NCI-H345 treated with DMSO at 0.1 percent for 48 hours (cell line): ENCODE measurements around the gene SOWAHC.
"Not testable (repeated sequence)": the region's sequence is repeated elsewhere in the genome, so short reads cannot be mapped to it uniquely, and the experiment has no call there.

Experiments used
- DNase-seq: peaks from one replicate; lab custom pipeline; 2025; ENCODE audit not compliant: unreplicated experiment; lab: John Stamatoyannopoulos, UW

Gene SOWAHC

DNA sequence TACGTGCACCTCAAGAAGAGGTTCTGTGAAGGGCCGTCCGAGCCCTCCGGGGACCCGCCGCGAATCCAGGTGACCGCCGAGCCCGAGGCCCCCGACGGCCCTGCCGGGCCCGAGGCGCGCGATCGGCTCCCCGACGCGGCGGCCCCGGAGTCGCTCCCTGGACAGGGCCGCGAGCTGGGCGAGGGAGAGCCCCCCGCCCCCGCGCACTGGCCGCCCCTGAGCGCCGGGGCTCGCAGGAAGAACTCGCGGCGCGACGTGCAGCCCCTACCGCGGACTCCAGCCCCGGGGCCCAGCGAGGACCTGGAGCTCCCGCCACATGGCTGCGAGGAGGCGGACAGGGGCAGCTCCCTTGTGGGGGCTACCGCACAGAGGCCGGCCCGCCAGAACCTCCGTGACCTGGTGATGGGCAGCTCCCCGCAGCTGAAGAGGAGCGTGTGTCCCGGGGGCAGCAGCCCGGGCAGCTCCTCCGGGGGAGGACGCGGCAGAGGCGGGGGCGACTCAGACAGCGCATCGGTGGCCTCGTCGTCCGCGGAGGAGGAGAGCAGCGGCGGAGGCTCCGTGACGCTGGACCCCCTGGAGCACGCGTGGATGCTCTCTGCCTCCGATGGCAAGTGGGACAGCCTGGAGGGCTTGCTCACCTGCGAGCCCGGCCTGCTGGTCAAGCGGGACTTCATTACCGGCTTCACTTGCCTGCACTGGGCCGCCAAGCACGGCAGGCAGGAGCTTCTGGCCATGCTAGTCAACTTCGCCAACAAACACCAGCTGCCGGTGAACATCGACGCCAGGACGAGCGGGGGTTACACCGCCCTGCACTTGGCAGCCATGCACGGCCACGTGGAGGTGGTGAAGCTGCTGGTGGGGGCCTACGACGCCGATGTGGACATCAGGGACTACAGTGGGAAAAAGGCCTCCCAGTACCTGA lies 812 bp downstream of the SOWAHC start:
- DNase-seq, result no peak

DNA sequence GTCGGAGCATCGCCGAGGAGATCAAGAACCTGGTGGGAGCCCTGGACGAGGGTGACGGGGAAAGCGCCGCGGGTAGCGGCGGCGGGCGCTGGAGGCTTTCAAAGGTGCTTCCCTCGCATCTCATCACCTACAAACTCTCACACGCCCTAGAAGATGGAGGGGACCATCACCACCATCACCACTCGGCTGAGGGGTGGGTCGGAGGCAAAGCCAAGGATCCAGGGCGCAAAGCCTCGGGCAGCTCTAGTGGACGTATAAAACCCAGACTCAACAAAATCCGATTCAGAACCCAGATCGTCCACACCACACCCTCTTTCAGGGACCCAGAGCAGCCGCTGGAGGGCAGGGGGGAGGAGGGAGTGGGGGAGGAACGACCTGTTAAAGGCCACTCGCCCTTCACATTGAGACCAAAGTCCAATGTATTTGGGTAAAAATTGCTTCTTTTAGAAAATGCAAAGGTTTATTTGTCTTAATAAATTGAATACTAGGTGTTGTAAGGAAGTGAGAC lies 1.5 kb downstream of the SOWAHC start:
- DNase-seq, result no peak

DNA sequence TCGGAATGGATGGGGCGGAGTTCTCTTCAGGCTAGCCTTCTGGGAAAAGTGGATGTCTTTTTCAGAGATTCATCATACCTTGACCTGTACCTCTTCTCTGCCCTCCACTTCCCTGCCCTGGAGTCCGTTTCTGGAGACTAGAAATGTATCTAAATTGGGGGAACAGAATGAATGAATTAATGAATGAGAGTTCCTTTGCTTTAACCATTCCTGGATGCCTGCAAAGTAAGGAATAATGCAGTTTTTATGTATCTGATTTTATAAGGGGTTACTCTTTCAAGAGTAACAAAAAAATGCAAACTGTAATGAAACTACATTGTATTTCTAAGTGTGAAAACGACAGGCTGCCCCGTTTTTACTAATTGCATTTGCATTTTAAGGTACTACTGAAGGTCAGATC lies 2.0 kb downstream of the SOWAHC start:
- no peak for DNase-seq

DNA sequence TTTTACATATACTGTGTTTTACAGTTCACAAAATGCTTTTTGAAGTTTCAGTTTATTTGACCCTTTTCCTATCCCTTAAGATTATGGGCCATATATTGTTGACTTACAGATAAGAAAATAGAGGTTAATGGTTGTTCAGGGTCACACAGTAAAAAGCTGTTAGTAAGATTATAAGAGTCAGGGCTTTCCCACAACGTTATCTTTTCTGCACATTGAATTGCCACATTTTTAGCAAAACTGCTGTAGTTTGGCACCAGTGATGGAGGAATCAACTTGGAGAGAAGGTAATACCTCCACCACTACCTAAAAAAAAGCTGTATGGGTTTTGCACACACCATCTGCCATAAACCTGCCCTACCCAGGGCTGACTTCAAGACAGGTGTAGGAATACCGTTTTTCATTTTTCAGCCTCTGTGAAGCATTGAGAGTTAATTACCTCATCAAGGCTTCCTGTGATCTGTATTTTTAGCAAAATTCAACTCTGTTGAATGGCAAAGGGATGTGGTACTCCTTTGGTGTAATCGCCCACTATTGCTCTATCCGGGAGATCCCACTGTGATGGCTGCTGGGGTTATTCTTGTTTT lies 5.0 kb downstream of the SOWAHC start:
- no peak for DNase-seq

DNA sequence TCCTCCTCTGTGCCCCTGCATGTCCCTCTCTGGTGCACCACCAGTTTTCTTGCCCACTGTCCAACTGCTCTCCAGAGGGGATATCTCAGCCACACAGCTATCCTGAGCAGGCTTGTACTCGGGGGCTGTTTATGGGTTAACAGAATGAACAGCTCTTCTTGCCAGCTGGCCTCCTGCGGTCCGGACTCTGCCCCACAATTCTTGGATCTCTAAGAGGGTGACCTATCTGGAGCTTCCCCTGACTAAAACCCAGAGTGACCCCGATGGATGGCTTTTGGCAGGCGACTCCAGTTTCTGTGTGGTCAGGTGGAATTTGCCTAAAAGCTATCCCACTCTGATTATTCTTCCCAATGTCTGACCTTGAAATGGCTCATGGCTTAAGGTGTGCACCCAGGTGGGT lies 9.1 kb downstream of the SOWAHC start:
- DNase-seq, result no peak

DNA sequence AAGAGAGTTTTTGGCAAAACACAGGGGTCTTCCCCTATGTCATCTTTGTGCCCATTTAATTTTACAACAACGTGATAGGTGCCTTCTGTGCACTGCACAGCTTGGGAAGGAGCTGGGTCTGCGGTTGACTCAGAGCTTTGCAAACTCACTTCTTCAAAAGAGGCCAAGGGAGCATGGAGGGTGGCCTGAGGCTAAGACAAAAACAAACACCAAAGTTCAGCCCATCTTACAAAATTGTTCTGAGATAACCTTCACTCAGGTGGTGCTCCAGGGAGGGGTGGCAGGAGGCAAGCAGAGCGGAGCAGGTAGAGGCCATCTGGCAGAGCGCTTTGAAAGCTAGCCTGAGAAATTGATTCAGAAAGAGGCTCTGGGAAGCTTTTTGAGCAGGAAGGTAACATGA lies 9.8 kb downstream of the SOWAHC start:
- no peak for DNase-seq

DNA sequence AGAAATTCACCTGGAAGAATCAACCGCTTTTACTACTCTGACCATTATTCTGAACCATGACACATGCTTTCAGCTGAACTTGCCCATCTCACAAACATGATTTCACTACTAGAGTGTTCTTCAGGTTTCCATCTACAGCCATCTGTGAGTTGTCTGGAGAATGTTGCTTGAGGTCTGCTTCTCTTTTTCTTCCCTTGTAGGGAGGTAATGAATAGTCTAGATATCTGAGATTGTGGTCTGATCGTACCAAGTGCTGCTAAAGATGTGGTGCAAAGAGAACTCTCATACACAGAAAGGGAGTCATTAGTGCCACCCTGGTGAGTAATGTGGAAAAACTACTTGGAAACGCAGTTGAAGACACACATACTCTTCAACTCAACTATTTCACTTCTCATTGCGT lies 10.2 kb downstream of the SOWAHC start:
- DNase-seq, result no peak

DNA sequence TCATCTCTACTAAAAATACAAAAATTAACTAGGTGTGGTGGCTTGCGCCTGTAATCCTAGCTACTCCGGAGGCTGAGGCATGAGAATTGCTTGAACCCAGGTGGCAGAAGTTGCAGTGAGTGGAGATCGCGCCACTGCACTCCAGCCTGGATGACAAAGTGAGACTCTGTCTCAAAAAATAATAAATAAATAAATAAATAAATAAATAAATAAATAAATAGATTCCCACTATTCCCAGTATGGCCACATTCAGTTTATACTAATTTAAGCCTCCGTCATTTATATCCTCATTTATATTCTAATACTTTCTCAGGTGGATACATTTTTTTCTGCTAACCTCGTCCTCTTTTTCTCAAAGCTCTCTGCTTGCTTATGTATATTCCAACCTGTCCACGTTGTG lies 14.2 kb downstream of the SOWAHC start:
- DNase-seq, result not testable (repeated sequence)

DNA sequence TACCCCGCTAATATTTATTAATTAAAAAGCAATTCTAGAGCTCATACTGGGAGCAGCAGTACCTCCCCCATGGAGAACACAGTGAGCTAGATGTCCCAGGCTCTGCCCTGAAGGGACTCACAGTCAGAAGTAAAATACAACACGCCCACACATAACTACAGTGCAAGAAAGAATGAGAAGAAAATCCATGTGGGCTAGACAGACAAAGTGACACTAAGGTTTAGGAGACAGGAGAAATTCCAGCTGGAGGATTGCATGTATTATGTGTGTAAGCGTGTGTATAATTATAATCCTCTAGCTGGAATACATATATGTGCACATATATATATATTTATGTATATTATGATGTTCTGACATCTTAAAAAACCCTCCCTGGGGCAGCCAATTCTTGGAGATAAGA lies 15.7 kb downstream of the SOWAHC start:
- no peak for DNase-seq

DNA sequence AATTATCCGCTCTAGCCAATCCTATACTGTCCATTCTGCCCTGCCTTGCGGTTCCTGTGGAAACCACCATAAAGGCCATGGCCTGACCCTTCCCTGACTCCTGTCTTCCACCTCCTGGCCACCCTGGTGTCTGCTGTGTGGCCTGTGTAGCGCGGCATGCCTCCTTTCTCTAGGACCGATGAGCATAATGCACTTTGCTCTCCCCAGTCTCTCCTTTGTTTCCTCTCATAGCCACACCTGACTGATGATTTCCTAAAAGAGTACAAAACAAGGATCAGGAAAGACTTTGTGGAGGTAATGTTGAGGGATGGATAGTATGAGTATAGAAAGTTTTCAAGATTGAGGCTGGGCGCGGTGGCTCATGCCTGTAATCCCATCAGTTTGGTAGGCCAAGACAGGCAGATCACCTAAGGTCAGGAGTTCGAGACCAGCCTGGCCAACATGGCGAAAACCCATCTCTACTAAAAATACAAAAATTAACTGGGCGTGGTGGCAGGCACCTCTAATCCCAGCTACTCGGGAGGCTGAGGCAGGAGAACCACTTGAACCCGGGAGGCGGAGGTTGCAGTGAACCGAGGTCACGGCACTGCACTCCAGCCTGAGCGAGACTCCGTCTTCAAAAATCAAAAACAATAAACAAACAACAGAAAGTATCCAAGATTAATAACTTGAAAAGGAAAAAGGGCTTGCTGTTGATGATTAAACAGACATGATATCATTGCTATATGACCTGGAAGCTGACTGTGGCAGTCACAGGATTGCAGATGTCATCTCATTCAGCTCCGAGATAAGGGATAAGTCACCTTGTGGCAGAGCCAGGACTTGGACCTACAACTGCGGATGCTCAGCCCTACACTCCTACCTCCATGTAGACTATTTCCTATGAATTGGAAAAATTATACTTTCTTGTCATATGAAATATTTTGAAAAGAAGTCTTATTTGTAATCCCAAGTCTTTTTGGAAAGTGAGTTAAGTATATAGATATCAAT lies 16.6 kb downstream of the SOWAHC start:
- DNase-seq, result no peak

DNA sequence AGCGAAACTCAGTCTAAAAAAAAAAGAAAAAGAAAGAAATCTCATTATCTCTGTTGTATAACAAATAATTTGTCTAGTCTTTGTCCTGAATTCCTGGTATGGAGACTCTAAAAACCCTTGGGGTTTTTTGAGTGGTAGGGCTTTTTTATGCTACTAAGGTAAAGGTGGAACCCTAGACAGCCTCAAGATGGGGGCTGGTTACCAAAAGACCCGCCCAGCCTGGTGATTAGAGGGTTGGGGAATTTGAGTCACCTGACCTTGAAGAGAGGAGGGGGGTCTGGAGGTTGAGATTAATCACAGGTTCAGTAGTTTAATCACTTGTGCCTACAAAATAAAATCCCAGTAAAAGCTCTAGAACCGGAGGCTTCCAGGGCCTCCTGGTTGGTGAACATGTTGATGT lies 17.6 kb downstream of the SOWAHC start:
- DNase-seq, result no peak

DNA sequence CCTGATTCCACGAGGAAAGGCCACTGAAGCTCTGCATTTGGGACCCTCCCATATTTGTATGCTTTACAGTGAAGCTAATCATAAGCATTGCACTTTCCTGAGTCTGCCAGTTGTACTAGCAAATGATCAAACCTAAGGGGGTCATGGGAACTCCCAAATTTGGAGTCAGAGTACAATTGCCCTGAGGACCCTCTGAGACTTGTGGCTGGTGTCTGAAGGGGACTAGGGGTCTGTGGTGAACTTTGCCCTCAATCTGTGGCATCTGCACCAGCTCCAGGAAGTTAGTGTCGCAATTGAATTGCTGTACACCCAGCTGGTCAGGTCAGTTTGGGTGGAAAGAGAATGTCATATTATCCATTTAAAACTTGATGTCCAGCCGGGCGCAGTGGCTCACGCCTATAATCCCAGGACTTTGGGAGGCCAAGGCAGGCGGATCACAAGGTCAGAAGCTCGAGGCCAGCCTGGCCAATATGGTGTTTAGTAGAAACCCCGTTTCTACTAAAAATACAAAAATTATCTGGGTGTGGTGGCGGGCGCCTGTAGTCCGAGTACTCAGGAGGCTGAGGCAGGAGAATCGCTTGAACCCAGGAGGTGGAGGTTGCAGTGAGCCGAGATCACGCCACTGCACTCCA lies 18.1 kb downstream of the SOWAHC start:
- DNase-seq, result no peak

DNA sequence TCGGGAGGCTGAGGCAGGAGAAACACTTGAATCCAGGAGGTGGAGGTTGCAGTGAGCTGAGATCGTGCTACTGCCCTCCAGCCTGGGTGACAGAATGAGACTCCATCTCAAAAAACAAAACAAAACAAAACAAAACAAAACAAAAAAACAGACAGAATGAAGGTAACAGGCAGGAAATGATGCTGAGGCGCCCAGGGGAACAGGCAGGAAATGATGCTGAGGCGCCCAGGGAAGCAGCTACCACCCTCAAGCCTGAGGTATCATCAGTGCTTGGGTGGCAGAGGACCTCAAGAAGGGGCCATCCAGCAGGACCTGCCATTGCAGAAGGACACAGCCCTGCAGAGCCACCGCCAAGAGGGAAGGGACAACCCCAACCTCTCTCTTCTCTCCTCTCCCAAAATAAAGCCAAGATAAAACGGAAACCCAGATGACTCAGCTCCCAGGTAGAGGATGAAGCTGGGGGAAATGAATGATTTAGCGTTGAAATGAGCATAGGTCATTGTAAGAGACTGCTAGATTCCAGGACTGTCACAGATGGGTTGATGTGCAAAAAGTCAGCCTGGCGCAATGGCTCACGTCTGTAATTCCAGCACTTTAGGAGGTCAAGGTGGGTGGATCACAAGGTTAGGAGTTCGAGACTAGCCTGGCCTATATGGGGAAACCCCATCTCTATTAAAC lies 19.3 kb downstream of the SOWAHC start:
- no peak for DNase-seq

DNA sequence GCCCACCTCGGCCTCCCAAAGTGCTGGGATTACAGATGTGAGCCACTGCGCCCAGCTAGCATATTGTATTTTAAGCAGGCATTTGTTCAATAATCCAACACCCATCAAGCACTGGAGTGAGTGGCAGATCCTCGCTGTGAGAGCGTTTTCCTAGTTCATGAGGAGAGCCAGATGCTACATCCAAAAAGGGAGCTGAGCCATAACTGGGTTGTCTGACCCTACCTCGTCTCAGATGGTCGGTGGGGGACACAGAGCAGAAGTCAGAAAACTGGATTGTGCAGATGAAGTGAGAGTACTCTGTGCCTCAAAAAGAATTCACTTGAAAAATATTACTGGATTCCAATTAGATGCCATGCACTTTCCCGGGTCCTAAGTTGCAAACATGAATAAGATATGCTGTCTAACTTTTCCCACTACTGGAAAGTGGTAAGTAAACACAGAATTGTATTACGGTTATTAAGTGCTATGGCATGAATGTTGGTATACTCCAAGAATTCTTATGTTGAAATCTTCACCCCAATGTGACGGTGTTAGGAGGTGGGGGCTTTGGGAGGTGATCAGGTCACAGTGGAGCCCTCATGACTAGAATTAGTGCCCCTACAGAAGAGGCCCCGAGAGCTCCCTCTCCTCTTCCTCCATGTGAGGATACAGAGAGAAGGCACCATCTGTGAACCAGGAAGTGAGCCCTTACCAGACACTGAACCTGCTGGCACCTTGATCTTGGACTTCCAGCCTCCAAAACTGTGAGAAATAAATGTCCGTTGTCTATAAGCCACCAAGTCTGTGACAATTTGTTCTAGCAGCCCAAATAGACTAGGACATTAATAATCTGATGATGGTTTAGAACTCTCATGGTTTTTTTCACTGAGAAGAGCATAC lies 21.5 kb downstream of the SOWAHC start:
- DNase-seq, result no peak

DNA sequence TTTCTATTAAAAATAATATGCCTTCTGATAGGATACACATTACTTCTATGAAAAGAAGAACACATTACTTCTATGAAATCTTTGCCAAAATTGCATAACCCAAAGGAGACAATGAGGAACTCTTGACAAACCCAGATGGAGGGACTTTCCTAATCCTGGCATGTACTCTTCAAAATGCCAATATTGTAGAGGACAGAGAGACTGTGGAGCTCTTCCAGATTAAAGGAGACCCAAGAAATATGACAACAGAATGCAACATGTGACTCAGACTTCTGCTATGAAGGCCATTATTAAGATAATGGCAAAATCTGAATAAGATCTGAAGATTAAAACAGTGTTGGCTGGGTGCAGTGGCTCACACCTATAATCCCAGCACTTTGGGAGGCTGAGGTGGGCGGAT lies 22.2 kb downstream of the SOWAHC start:
- no peak for DNase-seq

DNA sequence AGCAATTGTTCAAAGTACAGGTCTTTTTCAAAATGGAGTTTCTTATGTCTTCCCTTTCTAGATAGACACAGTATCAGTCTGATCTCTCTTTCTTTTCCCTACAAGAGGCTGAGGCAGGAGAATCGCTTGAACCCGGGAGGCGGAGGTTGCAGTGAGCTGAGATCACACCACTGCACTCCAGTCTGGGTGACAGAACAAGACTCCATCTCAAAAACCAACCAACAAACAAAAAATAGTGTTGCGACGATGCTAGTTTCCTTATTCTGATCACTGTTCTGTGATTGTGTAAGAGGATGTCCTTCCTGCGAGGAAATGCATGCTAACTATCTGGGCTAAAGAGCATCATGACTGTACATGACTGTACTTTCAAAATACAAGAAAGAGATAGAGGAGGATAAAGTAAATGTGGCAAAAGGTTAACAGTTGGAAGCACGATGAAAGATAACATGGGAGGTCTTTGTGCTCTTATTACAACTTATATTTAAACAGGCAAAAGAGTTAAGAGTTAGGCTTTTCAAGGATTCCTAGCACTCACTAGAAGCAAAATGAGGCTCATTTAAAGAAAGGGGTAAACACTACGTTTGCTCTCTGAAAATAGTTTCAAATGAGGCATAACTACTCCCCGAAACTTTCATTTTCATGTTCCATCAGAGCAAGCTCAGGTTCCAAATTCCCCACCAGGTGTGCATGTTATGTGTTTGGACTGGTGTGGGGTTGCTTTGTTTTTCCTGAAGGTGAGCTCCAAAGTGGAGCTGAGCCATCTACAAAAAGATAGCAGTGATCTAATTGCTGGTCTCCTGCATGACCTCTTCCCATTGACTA lies 23.8 kb downstream of the SOWAHC start:
- peak; percentile 64 for DNase-seq

DNA sequence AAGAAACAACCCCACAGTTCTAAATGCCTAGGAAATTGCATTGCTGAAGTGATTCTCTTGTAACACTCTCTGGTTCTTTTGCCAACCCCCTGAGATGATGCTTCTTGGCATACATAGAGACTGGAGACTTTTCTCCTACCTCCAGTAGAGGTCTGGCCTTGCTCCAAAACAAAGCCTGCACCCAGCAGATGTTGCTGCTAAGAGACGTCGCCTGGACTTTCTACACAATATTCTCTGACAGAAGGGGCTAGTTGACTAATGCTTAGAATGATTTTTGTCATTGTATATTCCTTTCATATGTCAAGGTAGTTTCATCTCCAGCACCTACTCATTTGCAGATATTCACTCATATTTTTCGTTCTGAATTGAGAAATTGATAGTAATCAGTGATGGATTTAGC lies 24.6 kb downstream of the SOWAHC start:
- peak; percentile 43 for DNase-seq

DNA sequence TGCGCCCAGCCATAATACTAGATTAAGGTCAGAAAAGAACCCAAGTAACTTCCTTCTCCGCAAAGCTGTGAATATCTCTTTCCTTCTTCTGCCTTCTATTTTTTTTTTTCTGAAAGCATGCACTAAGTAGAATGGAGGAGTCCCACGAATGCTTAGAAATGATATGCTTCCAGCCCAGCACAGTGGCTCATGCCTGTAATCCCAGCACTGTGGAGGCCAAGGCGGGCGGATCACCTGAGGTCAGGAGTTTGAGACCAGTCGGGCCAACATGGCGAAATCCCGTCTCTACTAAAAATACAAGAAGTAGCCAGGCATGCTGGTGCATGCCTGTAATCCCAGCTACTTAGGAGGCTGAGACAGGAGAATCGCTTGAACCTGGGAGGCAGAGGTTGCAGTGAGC lies 25.8 kb downstream of the SOWAHC start:
- not testable (repeated sequence) for DNase-seq
